Lower lobe of right lung (tissue), 2 donors: Measurements from ENCODE around the gene MMP28. TPM values are rescaled to one million over a fixed set of nuclear protein-coding genes. Genes with fewer than 3 reads are reported as not detected.
A peak's percentile ranks its signal among the peaks of the same experiment; 100 is the strongest.

ENCODE experiments used
- ATAC-seq, 2 donors: fragments of 200-7000 bp; cut with Tn5 transposase; one replicate each; pipeline ENCODE4 v1.9.1; 2020 to 2022; ENCODE audit warnings: mild to moderate bottlenecking in 2 of 2, moderate library complexity in 2 of 2
- DNase-seq: peaks from one replicate; pipeline ENCODE4 v3.0.0-alpha.2; 2020
- H3K27ac ChIP-seq: fragments of 200-600 bp; one replicate; pipeline ENCODE4 v1.8.0; 2022
- H3K27me3 ChIP-seq: fragments of 200-600 bp; one replicate; pipeline ENCODE4 v1.8.0; 2022; ENCODE audit warnings: low read depth
- H3K36me3 ChIP-seq: fragments of 200-600 bp; one replicate; pipeline ENCODE4 v1.8.0; 2022; ENCODE audit warnings: mild to moderate bottlenecking
- H3K4me1 ChIP-seq: fragments of 200-600 bp; one replicate; pipeline ENCODE4 v1.8.0; 2022
- H3K4me3 ChIP-seq: fragments of 200-600 bp; one replicate; pipeline ENCODE4 v1.8.0; 2022; ENCODE audit warnings: mild to moderate bottlenecking
- H3K9me3 ChIP-seq: fragments of 200-600 bp; one replicate; pipeline ENCODE4 v1.8.0; 2022
- intact Hi-C: fragments of 100-400 bp; cut with DNase I; formaldehyde crosslinking; loops from one replicate; pipeline ENCODE4 v1.11.0; 2022
- total RNA-seq: library from RNA; stranded (reverse); fragmentation: NEBNext Ultra II Directional; extraction: Animal tissue kit (Norgen Biotek cat#: 25700); gene quantifications from one replicate; pipeline ENCODE4 v1.2.1, GENCODE V29; 2021
- TF ChIP-seq, protein P1 (sequence below): fragments of 200-600 bp; IDR thresholded peaks from one replicate; pipeline ENCODE4 v1.8.0; 2022; ENCODE audit warnings: antibody characterized with exemption, mild to moderate bottlenecking
- donor health status: DM: no; HTN: yes; CAD: no; lungs with severe emphysema.

Gene MMP28
- total RNA-seq, 1 donor from 2014 or later: 40.9 TPM

GRCh38 chr17:35773129-35773528 lies 22.3 kb downstream of the MMP28 start:
- Histone ChIP-seq H3K27ac (peak overlapping the region; percentile 66), H3K9me3 (no peaks in the 10 kb centered on the region), H3K27me3 (no peaks in the 10 kb centered on the region), H3K4me1 (peaks cover 40% of the 10 kb centered on the region), H3K36me3 (no peaks in the 10 kb centered on the region), H3K4me3 (no peak overlapping the region)
- intact Hi-C loops: no loop called here
- no peak for DNase-seq
- TF ChIP-seq, protein P1, sequence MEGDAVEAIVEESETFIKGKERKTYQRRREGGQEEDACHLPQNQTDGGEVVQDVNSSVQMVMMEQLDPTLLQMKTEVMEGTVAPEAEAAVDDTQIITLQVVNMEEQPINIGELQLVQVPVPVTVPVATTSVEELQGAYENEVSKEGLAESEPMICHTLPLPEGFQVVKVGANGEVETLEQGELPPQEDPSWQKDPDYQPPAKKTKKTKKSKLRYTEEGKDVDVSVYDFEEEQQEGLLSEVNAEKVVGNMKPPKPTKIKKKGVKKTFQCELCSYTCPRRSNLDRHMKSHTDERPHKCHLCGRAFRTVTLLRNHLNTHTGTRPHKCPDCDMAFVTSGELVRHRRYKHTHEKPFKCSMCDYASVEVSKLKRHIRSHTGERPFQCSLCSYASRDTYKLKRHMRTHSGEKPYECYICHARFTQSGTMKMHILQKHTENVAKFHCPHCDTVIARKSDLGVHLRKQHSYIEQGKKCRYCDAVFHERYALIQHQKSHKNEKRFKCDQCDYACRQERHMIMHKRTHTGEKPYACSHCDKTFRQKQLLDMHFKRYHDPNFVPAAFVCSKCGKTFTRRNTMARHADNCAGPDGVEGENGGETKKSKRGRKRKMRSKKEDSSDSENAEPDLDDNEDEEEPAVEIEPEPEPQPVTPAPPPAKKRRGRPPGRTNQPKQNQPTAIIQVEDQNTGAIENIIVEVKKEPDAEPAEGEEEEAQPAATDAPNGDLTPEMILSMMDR: no peak
- ATAC-seq: no peak

DNA sequence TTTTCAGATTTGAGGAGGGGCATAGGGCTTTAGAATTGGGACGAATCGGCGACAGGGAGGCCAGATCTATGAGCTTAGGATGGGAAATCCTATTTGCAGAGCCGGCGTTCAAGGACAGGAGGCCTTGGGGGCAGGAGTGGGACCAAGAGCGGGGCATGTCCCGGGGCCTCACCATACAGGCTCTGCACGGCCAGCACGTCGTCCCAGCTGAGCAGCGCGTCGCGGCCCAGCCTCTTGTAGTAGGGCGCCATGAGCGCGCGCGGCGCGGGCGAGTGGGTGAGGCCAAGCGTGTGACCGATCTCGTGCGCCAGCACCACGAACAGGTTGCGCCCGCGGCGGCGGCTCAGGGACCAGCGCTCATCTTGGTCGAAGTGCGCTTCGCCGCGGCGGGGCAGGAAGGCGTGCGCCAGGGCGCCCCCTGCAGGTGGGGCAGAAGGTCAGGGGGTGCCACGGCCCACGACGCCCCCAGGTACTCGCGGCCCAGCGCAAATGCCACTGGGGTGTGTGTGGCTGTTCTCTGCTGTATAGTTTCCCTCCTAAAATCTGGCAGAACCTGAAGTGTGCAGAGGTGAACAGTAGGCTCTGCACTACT lies 25.4 kb downstream of the MMP28 start:
- Histone ChIP-seq H3K36me3 (no peaks in the 10 kb centered on the region), H3K27ac (no peak overlapping the region), H3K4me1 (peaks cover 17% of the 10 kb centered on the region), H3K27me3 (no peaks in the 10 kb centered on the region), H3K9me3 (no peaks in the 10 kb centered on the region), H3K4me3 (no peak overlapping the region)
- intact Hi-C loops: no loop called here
- DNase-seq (no peak), ATAC-seq (no peak)
- TF ChIP-seq, protein P1: no peak

GRCh38 chr17:35768797-35769196 lies 26.6 kb downstream of the MMP28 start:
- TF ChIP-seq, protein P1: no peak
- Histone ChIP-seq H3K9me3 (no peaks in the 10 kb centered on the region), H3K4me3 (no peak overlapping the region), H3K27ac (no peak overlapping the region), H3K27me3 (no peaks in the 10 kb centered on the region), H3K4me1 (peaks cover 17% of the 10 kb centered on the region), H3K36me3 (no peaks in the 10 kb centered on the region)
- ATAC-seq: no peak
- no peak for DNase-seq
- intact Hi-C loops: no loop called here

- intact Hi-C loops: no loop called here
- no peak overlapping the region for H3K27ac ChIP-seq
- H3K4me1 ChIP-seq: peaks cover 19% of the 10 kb centered on the region
- no peaks in the 10 kb centered on the region for H3K9me3 ChIP-seq
- peak in 1 of 2 donors; percentile 16 for ATAC-seq
- no peaks in the 10 kb centered on the region for H3K27me3 ChIP-seq
- TF ChIP-seq, protein P1: peak; percentile 51
- no peaks in the 10 kb centered on the region for H3K36me3 ChIP-seq
- no peak for DNase-seq
- no peak overlapping the region for H3K4me3 ChIP-seq
Measured at GRCh38 chr17:35766903-35767510, 28.4 kb downstream of the MMP28 start.

- peaks cover 19% of the 10 kb centered on the region for H3K4me1 ChIP-seq
Measured at GRCh38 chr17:35766489-35766877, 29.0 kb downstream of the MMP28 start.

More at GRCh38 chr17:35766489-35766877, 29.0 kb downstream of the MMP28 start:
- no peak for ATAC-seq
- Histone ChIP-seq H3K9me3 (no peaks in the 10 kb centered on the region), H3K36me3 (no peaks in the 10 kb centered on the region), H3K27me3 (no peaks in the 10 kb centered on the region), H3K27ac (no peak overlapping the region), H3K4me3 (no peak overlapping the region)
- no peak for DNase-seq
- TF ChIP-seq, protein P1: no peak
- intact Hi-C loops: no loop called here
